ENCODE measurements around the gene ANXA1.

- TF ChIP-seq, protein P1, sequence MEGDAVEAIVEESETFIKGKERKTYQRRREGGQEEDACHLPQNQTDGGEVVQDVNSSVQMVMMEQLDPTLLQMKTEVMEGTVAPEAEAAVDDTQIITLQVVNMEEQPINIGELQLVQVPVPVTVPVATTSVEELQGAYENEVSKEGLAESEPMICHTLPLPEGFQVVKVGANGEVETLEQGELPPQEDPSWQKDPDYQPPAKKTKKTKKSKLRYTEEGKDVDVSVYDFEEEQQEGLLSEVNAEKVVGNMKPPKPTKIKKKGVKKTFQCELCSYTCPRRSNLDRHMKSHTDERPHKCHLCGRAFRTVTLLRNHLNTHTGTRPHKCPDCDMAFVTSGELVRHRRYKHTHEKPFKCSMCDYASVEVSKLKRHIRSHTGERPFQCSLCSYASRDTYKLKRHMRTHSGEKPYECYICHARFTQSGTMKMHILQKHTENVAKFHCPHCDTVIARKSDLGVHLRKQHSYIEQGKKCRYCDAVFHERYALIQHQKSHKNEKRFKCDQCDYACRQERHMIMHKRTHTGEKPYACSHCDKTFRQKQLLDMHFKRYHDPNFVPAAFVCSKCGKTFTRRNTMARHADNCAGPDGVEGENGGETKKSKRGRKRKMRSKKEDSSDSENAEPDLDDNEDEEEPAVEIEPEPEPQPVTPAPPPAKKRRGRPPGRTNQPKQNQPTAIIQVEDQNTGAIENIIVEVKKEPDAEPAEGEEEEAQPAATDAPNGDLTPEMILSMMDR (IDR thresholded peaks at IDR 0.05): no peak
- TF ChIP-seq ZFX (IDR thresholded peaks at IDR 0.05; ENCODE audit: borderline replicate concordance): no peak
These were observed 15.9 kb downstream of the ANXA1 start for GRCh38 chr9:73167614-73168013.
